22Rv1 (cell line): ENCODE measurements around the gene CA10.

Experiments
- CTCF ChIP-seq: fragments of 450-650 bp; IDR thresholded peaks from 2 replicates; pipeline ENCODE4 v1.5.1; 2017; ENCODE audit warnings: mild to moderate bottlenecking
- ZFX ChIP-seq: fragments of 450-650 bp; IDR thresholded peaks from 2 replicates; pipeline ENCODE4 v1.6.1; 2017; ENCODE audit warnings: antibody characterized with exemption, borderline replicate concordance

GRCh38 chr17:52035336-52035915, 123.1 kb downstream of the CA10 start:
- TF ChIP-seq CTCF (no peak), ZFX (no peak)
